Amygdala (tissue), 56 donors: Measurements from ENCODE around the gene ABHD4.
"Not testable (repeated sequence)": the region's sequence is repeated elsewhere in the genome, so short reads cannot be mapped to it uniquely, and the experiment has no call there.

Source experiments
- DNase-seq, 56 donors: peaks; one replicate each; lab custom pipeline; 2025; lab: John Stamatoyannopoulos, UW

ABHD4 gene, protein sequence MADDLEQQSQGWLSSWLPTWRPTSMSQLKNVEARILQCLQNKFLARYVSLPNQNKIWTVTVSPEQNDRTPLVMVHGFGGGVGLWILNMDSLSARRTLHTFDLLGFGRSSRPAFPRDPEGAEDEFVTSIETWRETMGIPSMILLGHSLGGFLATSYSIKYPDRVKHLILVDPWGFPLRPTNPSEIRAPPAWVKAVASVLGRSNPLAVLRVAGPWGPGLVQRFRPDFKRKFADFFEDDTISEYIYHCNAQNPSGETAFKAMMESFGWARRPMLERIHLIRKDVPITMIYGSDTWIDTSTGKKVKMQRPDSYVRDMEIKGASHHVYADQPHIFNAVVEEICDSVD

DNA sequence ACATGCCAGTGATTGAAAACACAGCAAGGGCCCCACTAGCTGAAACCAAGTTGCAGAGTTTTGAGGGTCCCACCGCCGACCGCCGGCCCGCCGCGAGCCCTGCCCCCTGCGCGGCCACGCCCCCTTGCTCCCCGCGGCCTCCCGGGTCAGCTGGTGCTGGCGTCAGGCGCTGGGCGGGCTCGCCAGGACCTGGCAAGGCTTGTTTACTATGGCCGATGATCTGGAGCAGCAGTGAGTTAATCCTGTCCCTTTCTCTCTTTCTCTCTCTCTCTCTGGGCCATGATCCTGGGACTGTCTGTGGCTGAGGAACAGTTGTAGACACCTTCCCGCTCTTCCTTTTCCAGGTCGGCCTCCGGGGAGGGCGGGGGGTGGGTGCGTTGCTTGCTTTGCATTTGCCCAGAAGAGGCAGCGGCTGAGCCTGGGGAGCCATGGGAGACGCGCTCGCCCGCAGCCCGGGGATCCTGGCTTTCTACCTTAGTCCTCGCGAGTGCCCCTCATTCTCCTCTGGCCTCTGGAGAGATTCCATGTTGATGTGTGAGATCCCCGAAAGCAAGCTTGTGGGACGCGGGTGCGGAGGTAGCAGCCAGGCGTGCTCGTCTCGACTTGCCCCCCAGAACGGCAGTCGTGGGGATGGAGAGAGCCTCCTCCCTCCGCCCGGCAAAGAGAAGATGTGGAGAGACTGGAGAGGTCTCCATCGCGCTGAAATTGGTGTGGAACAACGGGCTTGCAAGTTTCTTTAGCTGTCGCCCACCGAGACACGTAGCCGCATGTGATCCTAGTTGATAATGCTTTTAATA lies at the start of gene ABHD4:
ABHD4 (plus strand) TSS at position 202 of the 797 bp plus-strand sequence; CDS start at position 209, 7 bp downstream.
- peak in 55 of 56 donors; percentile 15 to 88 (median 67) for DNase-seq

DNA sequence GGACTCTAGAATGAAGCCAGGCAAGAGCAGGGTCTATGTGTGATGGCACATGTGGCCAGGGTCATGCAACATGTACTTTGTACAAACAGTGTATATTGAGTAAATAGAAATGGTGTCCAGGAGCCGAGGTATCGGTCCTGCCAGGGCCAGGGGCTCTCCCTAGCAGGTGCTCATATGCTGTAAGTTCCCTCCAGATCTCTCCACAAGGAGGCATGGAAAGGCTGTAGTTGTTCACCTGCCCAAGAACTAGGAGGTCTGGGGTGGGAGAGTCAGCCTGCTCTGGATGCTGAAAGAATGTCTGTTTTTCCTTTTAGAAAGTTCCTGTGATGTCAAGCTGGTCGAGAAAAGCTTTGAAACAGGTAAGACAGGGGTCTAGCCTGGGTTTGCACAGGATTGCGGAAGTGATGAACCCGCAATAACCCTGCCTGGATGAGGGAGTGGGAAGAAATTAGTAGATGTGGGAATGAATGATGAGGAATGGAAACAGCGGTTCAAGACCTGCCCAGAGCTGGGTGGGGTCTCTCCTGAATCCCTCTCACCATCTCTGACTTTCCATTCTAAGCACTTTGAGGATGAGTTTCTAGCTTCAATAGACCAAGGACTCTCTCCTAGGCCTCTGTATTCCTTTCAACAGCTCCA lies 48.7 kb upstream of the ABHD4 start:
- no peak for DNase-seq

DNA sequence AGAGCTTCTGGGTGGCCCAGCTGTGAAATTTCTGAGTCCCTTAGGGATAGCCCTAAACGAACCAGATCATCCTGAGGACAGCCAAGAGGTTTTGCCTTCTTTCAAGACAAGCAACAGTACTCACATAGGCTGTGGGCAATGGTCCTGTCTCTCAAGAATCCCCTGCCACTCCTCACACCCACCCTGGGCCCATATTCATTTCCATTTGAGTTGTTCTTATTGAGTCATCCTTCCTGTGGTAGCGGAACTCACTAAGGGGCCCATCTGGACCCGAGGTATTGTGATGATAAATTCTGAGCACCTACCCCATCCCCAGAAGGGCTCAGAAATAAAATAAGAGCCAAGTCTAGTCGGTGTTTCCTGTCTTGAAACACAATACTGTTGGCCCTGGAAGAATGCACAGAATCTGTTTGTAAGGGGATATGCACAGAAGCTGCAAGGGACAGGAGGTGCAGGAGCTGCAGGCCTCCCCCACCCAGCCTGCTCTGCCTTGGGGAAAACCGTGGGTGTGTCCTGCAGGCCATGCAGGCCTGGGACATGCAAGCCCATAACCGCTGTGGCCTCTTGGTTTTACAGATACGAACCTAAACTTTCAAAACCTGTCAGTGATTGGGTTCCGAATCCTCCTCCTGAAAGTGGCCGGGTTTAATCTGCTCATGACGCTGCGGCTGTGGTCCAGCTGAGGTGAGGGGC lies 48.0 kb upstream of the ABHD4 start:
- no peak for DNase-seq

DNA sequence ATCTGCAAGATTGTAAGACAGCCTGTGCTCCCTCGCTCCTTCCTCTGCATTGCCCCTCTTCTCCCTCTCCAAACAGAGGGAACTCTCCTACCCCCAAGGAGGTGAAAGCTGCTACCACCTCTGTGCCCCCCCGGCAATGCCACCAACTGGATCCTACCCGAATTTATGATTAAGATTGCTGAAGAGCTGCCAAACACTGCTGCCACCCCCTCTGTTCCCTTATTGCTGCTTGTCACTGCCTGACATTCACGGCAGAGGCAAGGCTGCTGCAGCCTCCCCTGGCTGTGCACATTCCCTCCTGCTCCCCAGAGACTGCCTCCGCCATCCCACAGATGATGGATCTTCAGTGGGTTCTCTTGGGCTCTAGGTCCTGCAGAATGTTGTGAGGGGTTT lies 46.5 kb upstream of the ABHD4 start:
- peak in 9 of 56 donors; percentile 3 to 38 (median 15) for DNase-seq

DNA sequence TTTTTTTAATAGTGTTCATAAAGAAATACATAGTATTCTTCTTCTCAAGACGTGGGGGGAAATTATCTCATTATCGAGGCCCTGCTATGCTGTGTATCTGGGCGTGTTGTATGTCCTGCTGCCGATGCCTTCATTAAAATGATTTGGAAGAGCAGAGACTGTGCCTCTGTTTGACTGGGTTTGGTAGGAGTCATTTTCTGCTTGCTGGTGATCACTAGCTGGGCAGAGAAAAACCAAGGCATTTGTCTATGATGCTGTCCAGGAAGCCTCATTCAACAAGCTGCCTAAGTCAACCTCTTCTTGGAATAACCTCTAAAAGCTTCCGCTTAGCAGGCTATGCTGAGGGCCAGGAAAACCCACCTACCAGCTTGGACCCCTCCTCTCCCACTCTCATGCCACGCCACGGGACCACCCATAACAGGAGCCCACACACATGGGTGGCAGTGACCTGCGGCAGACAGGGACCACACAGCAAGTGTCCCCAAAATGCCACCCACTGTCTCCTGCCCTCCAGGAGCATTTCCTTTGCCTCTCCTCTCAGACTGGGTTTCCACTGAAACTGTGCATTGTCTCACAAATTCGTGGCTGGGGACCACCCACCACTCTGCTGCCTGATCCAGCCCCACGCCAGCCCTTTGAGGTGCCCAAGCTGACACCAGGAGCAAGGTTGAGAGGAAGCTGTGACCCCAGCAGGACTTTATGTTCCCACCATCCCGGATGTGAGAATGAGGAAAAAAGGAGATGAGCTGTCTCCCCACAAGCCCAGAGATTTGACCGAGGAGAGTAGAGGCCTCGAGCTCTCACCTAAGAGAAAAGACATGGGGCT lies 45.9 kb upstream of the ABHD4 start:
- no peak for DNase-seq

DNA sequence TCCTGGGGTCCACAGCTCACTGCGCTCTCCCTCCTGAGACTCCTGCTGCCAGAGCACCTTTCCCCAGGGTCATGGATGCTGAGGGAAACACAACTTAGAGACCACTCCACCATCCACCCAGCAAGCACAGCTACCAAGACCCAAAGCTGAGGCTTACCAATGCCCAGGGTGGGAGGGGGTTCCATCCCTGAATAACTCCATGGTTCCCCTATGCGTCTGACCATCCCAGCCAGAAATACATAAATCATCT lies 45.3 kb upstream of the ABHD4 start:
- DNase-seq, result no peak

DNA sequence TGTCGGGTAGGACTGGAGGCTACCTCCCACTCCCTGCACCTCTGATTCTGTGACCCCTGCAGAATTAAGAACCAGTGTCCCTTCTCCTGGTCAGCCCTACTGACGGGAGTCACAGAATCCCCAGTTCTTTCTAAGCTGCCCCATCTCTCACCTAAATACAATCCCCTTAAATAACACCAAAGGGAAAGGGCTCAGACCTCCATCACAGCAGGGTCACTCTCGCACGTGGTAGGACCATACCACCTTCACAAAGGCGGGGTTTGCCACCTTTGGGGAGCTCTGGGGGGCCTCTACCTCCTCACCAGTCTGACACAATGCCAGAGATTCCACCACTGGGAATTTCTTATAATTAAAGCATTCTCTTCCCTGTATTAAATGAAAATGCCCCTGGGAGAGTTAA lies 44.7 kb upstream of the ABHD4 start:
- DNase-seq, result no peak

DNA sequence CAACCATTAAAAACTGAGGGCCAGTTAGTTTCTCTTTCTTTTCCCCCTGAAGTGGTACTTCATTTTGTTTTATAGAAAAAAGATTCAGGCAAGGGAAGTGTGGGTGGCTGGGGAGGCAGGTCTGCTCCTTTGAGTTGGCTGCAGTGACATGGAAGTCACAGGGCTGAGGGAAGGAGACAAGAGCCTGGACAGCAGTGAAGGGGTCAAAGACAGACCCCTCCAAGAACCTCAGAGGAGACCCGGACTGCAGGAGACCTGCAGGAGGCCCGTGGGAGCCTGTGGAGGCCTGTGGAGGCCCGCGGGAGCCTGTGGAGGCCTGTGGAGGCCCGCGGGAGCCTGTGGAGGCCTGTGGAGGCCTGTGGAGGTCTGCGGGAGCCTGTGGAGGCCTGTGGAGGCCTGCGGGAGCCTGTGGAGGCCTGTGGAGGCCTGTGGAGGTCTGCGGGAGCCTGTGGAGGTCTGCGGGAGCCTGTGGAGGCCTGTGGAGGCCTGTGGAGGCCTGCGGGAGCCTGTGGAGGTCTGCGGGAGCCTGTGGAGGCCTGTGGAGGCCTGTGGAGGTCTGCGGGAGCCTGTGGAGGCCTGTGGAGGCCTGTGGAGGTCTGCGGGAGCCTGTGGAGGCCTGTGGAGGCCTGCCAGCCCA lies 44.1 kb upstream of the ABHD4 start:
- not testable (repeated sequence) for DNase-seq

DNA sequence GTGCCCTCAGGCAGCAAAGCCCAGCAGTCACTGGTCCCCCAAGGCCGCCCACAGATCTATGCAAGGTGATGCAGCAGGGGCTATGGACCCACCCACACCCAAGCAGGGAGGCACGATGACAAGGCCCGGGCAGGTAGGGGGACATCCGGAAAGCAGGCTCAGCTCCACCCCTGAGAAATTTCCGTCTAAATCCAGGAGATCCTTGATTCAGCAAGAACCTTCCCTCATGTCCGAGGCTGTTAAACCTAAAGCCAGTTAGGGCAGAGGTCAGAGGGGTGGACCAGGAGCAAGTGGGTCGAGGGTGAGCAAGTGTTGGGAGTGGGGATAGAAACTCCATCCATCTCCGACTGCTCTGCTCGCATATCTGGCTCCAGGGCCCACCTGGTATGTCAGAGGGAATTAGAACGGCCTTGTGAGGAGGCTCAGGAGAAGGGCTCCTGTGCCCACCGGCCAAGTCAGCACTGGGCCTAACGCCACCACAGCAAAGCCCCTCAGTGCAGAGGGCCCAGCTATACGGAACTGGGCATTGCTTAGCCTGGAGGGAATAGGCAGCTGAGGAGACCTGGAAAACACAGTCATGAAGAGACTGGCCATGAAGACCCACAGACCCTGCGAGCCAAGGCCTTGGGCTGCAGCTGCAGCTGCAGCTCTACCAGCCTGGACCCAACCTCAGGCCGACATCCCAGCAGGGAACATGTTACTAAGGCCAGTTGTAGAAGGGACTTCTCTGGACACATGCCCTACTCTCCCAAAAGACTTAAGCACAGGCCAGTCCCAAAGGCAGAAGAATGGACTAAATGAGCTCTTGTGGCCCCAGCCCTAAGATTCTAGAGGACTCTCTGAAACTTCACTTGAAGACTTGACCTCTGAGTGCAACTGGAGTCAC lies 43.4 kb upstream of the ABHD4 start:
- DNase-seq, result no peak

DNA sequence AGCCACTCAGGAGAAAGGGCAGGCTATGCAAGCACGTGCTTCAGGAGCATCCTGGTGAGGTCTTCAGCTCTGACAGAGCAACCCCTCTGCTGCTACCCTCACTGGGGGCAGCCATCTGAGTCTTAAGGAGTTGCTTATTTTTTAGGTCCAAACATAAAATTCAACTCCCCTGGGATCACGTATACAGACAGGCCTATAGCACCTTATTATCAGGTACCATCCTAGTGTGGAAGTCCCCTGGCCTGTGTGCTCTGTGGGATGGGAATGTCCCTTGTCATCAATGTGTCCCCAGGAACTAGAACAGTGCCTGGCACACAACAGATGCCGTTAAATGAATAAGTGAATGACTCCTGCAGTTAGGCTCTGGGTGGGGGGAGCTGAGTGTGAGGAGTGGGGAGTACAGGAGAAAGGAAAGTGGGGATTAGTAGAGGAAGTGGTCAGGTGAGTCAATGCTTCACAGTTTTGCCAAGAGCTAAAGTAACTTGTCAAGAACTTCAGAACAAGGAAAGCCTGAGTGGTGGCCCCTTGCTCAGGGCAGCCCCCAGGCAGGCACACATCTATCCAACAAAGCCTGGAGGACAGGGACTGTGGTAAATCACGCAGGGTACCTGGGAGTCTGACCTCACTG lies 42.6 kb upstream of the ABHD4 start:
- no peak for DNase-seq

DNA sequence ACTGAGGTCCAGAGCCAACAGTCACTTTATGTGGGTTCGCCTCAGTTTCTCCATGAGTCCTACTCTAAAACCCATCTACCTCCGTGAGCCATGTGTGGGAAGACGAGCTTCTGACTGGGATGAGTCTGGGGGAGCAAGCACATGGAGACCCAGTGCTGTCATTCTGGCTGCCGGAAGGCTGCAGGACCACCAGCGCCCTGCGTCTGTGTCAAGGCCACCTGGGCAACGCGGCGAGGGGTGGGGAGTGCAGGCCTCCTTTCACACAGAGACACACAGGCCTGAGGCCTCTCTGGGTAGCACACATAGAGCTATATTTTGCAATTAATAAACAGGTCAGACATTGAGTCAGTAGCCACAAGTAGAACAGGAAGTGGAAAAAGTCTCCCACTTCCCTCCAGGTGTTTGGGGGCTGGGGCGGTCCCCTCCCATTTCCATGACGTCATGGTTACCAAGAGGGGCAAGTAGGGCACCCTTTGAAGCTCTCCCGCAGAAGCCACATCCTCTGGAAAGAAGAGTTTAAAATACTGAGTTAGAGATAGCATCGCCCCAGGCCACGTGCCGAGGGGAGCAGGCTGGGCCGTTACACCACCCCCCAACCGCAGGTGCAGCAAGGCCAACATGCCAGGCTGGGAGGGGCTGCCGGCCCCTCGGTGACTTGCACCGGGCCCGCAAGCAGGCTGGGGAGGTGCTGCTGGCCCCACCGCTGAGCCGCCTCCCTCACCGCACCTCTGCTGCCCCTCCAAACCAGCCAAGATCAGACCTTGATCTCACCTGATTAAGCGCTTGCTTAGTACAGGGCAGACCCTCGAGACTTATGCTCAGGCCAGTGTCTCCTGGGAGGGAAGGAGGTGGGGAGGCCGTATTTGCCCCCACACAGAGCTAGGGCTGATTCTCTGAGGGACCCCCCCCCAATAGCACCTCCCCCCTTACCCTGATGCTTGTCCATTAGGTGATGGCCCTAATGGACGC lies 41.8 kb upstream of the ABHD4 start:
- DNase-seq, result no peak

DNA sequence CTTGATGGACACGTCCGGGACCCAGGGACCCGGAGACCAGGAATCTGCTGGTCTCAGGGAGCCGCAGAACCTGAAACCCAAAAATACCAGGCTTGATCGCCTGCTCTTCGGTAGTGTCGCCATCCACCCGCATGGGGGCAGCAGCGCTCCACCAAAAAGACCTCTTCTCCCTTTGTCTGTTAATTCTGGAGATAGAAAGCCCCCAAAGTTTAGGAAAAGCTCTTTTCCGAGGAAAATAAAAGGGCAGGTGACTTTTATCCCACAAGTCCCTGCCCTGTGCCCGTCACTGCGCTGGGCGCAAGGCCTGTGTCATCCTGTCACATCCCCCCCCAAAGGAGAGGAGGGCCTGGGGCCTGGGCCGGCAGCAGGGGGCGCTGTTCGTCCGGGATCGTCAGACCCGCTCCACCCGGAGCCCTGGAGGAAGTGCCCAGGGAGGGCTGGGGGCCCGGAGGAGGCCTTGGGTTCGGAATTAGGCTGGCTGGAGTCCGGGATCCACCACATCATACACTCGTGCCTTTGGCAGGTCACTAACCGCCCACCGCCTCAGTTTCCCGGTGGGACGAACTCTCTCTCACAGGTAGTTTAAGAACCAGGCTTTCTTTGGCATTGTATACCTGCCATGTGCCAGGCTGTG lies 41.0 kb upstream of the ABHD4 start:
- peak in 50 of 56 donors; percentile 27 to 86 (median 70) for DNase-seq

DNA sequence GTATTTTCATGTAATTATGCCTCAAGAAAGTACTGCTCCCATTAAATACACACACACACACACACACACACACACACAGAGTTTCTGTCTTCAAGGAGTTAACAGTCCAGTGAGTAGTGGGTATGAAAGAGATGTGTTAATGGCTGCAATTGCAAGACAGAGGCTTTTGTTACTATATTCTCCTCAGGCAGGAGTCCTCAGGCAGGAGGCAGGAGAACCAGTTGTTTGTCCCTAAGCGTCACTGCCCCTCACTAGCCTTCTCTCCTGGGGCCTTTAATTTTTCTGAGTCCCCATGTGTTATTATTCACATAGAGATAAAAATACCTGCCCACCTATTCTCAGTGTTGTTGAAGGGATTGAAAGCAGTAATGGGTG lies 40.3 kb upstream of the ABHD4 start:
- DNase-seq, result no peak

DNA sequence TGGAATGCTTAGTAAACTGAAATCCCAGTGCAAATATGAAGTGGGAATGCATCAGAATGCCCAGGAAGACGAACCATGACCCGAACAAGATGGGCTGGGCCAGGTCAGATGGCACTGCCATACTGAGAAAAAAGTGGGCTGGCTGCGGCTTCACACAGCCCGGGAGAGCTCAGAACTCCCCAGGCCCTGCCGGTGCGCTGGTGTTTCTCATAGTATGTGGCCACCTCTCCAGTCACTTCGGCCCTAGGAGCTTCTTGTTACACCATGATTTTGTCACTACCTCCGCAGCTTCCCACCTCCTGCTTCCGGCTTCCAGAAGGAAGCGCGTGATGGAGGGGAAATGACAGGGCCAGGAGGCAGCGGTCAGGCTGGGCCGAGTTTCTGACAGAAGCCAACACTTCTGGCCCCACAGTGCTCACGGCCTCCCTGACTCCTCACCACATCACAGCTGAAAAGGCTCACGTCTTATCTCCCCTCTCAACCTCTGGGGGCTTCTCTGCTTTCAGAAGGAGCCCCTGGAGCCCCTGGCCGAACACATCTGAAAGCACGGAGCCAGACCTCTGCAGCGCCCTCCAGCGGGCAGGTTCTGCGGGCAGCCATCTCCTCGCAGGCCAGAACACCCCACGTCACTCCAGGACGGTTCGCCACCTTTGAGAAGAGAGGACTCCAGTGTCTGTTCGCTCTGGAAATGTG lies 39.7 kb upstream of the ABHD4 start:
- no peak for DNase-seq

DNA sequence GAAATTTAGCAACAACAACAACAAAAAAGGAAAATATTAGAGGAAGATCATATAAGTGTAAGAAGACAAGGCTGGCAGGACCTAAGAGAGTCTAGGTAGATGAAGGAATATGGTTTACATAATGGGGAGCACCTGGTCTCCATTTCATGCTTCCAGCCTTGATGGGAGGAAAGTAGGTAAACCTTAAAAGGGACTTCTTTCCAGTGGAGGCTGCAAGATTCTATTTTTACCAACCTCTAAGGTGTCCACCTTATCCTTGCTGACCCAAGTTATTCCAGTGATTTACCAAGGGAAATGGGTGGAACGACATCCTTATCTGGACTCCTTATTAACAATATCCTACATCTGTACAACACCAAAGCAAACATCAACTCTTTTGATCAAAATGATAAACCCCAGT lies 39.1 kb upstream of the ABHD4 start:
- DNase-seq, result no peak
